K562 (cell line): Measurements from ENCODE around the gene TTC33. TPM values are rescaled to one million over a fixed set of nuclear protein-coding genes. Genes with fewer than 3 reads are reported as not detected.

Experiments used
- ATAC-seq: fragments of 200-7000 bp; cut with Tn5 transposase; 3 replicates; pipeline ENCODE4 v1.9.1; 2020; ENCODE audit warnings: moderate library complexity
- BruUV-seq: library from RNA; stranded (reverse); fragments of 400-500 nt; replicated peaks from 2 replicates; lab custom pipeline; 2021; lab: Mats Ljungman, UMichigan
- CTCF ChIA-PET: fragments of 300-600 bp; formaldehyde crosslinking; extraction: SDS; loops from one replicate; lab custom pipeline; 2021; ENCODE audit warnings: low intra/inter-chr PET ratio; lab: Yijun Ruan, JAX
- POLR2A ChIA-PET: fragments of 300-600, 350-650 bp; sonication (Branson Sonifier 250); formaldehyde crosslinking; extraction: SDS; loops from one replicate; lab custom pipeline; 2021; ENCODE audit warnings: antibody characterized with exemption, inconsistent platforms; lab: Yijun Ruan, JAX
- DNase-seq, 4 experiments: peaks; one replicate each; pipeline versions ENCODE4 v3.0.0 to v3.0.0-alpha.2; 2011 to 2018; ENCODE audit warnings: low spot score in 3 of 4, mixed read lengths in 3 of 4; ENCODE audit errors: extremely low read depth in 1 of 4
- FAIRE-seq: peaks from 2 replicates; lab custom pipeline; 2011; peaks lifted over from hg19 to GRCh38; lab: Jason Lieb, UNC
- H2AFZ ChIP-seq: 2 replicates; pipeline ENCODE4 v1.6.0; 2011; ENCODE audit warnings: low read depth, low read length, control low read depth, inconsistent platforms
- H3K27ac ChIP-seq: fragments of 200-600 bp; 3 replicates; pipeline ENCODE4 v1.8.0; 2011; ENCODE audit warnings: low read depth, mild to moderate bottlenecking, control low read depth, inconsistent platforms, low read length, moderate library complexity, mixed read lengths; ENCODE audit errors: extremely low read depth
- H3K27me3 ChIP-seq, 2 experiments: fragments of 300-600 bp in 1 of 2; 2 replicates in 1 of 2; 3 replicates in 1 of 2; pipeline versions ENCODE4 v1.6.0 to v1.8.0; 2011; ENCODE audit warnings: inconsistent platforms in 2 of 2, low read length in 2 of 2, mild to moderate bottlenecking in 1 of 2, mixed read lengths in 1 of 2, moderate library complexity in 1 of 2; ENCODE audit not compliant: control insufficient read depth in 2 of 2, insufficient read depth in 2 of 2
- H3K36me3 ChIP-seq: fragments of 300-600 bp; 3 replicates; pipeline ENCODE4 v1.8.0; 2011; ENCODE audit warnings: mild to moderate bottlenecking, low read length, inconsistent platforms; ENCODE audit not compliant: control insufficient read depth, insufficient read depth
- H3K4me1 ChIP-seq, 2 experiments: fragments of 200-600 bp in 1 of 2; replicated peaks in 1 of 2; 2 replicates in 1 of 2; 3 replicates in 1 of 2; pipeline versions ENCODE4 v1.5.1 to v1.8.0; 2011; ENCODE audit warnings: inconsistent platforms in 2 of 2, low read length in 2 of 2, mild to moderate bottlenecking in 1 of 2, mixed read lengths in 1 of 2, moderate library complexity in 1 of 2; ENCODE audit not compliant: control insufficient read depth in 2 of 2, insufficient read depth in 2 of 2
- H3K4me2 ChIP-seq: 2 replicates; pipeline ENCODE4 v1.6.1; 2011; ENCODE audit warnings: low read length, control low read depth, inconsistent platforms, mixed read lengths; ENCODE audit not compliant: insufficient read depth
- H3K4me3 ChIP-seq: fragments of 200-600 bp; sonication (generic), shearing (Covaris generic); 2 replicates; pipeline ENCODE4 v1.5.1; 2016; ENCODE audit warnings: control low read depth, inconsistent platforms
- H3K79me2 ChIP-seq: fragments of 200-600 bp; 3 replicates; pipeline ENCODE4 v1.8.0; 2011; ENCODE audit warnings: low read length, inconsistent platforms; ENCODE audit not compliant: control insufficient read depth, insufficient read depth
- H3K9ac ChIP-seq, 2 experiments: 2 replicates each; pipeline versions ENCODE4 v1.6.0 to v1.6.1; 2011; ENCODE audit warnings: low read depth in 2 of 2, low read length in 2 of 2, control low read depth in 1 of 2, inconsistent platforms in 1 of 2, mild to moderate bottlenecking in 1 of 2, mixed read lengths in 1 of 2; ENCODE audit not compliant: insufficient read depth in 1 of 2
- H3K9me1 ChIP-seq: one replicate; pipeline ENCODE4 v1.6.0; 2011; ENCODE audit warnings: inconsistent platforms, mild to moderate bottlenecking, low read length, moderate library complexity; ENCODE audit not compliant: control insufficient read depth, insufficient read depth
- H3K9me3 ChIP-seq: replicated peaks from 2 replicates; pipeline ENCODE4 v1.5.1; 2011; ENCODE audit warnings: low read depth, low read length, inconsistent platforms; ENCODE audit not compliant: control insufficient read depth, insufficient read depth
- H4K20me1 ChIP-seq: replicated peaks from 2 replicates; pipeline ENCODE4 v1.6.1; 2011; ENCODE audit warnings: low read length, inconsistent platforms, mixed read lengths; ENCODE audit not compliant: control insufficient read depth, insufficient read depth
- ARID1B ChIP-seq: fragments of 450-650 bp; IDR thresholded peaks from 2 replicates; pipeline ENCODE4 v1.6.1; 2016; ENCODE audit warnings: antibody characterized with exemption, mild to moderate bottlenecking, inconsistent platforms
- HDAC2 ChIP-seq: fragments of 450-650 bp; IDR thresholded peaks from 2 replicates; pipeline ENCODE4 v1.6.1; 2016; ENCODE audit warnings: mild to moderate bottlenecking
- IRF2 ChIP-seq: sonication (generic); formaldehyde crosslinking; IDR thresholded peaks from 2 replicates; pipeline ENCODE4 v1.8.1; 2022; ENCODE audit warnings: mild to moderate bottlenecking, missing genetic modification reagents
- LEF1 ChIP-seq: fragments of 450-650 bp; IDR thresholded peaks from 2 replicates; pipeline ENCODE4 v1.6.1; 2016; ENCODE audit warnings: mild to moderate bottlenecking
- MAFG ChIP-seq: fragments of 450-650 bp; conservative IDR thresholded peaks from 2 replicates; pipeline ENCODE4 v1.6.1; 2016; ENCODE audit warnings: missing genetic modification characterization, missing compliant biosample characterization
- NCOA4 ChIP-seq: fragments of 450-650 bp; IDR thresholded peaks from 2 replicates; pipeline ENCODE4 v1.6.1; 2018; ENCODE audit warnings: mild to moderate bottlenecking; ENCODE audit not compliant: partially characterized antibody
- NFE2 ChIP-seq: IDR thresholded peaks from 2 replicates; pipeline ENCODE4 v1.6.1; 2014; ENCODE audit warnings: antibody characterized with exemption, low read depth
- PREB ChIP-seq: sonication (generic); formaldehyde crosslinking; IDR thresholded peaks from 2 replicates; pipeline ENCODE4 v1.8.1; 2023; ENCODE audit warnings: mild to moderate bottlenecking, missing genetic modification reagents
- PTRF ChIP-seq: fragments of 450-650 bp; IDR thresholded peaks from 2 replicates; pipeline ENCODE4 v1.6.1; 2016; ENCODE audit warnings: mild to moderate bottlenecking, missing genetic modification characterization, missing compliant biosample characterization
- RFX1 ChIP-seq: fragments of 450-650 bp; IDR thresholded peaks from 2 replicates; pipeline ENCODE4 v1.6.1; 2016; ENCODE audit warnings: mild to moderate bottlenecking, moderate library complexity
- SAFB2 ChIP-seq: fragments of 200-400 bp; formaldehyde crosslinking; IDR thresholded peaks from 2 replicates; pipeline ENCODE4 v1.6.1; 2018; ENCODE audit warnings: borderline replicate concordance, low read length, low read depth, moderate library complexity; ENCODE audit not compliant: severe bottlenecking
- TAL1 ChIP-seq: fragments of 450-650 bp; IDR thresholded peaks from 2 replicates; pipeline ENCODE4 v1.6.1; 2016; ENCODE audit warnings: mild to moderate bottlenecking
- ZNF445 ChIP-seq: fragments of 250-450 bp; sonication (Bioruptor Pico); IDR thresholded peaks from 2 replicates; pipeline ENCODE4 v1.4.0; 2020; ENCODE audit warnings: low read depth, mild to moderate bottlenecking, moderate library complexity
- ZNF561 ChIP-seq: fragments of 450-650 bp; formaldehyde crosslinking; conservative IDR thresholded peaks from 2 replicates; pipeline ENCODE4 v1.4.0; 2020; ENCODE audit warnings: mild to moderate bottlenecking, moderate library complexity
- ZNF780A ChIP-seq: fragments of 250-450 bp; sonication (Bioruptor Pico); IDR thresholded peaks from 2 replicates; pipeline ENCODE4 v1.5.0; 2021; ENCODE audit warnings: mild to moderate bottlenecking
- in situ Hi-C: fragments of 300-500 bp; cut with MboI; formaldehyde crosslinking; loops from 4 replicates; pipeline ENCODE4 v1.15.0; 2018; ENCODE audit warnings: inconsistent platforms, mixed read lengths
- intact Hi-C: fragments of 100-400 bp; cut with micrococcal nuclease; formaldehyde crosslinking; loops from 2 replicates; pipeline ENCODE4 v1.14.2; 2022
- polyA plus RNA-seq, 8 experiments: library from polyadenylated mRNA; depleted of rRNA in 4 of 8; stranded (reverse) in 5 of 8; unstranded in 3 of 8; fragments of >200 nt; fragmentation: Nextera tagmentation in 2 of 8; fragmentation: Illumina TruSeq in 1 of 8; extraction: Ambion mirVana in 2 of 8; extraction: Trizol in 1 of 8; gene quantifications; 2 replicates each; pipeline versions ENCODE4 v1.2.1 to v1.2.3, GENCODE V29; 2011 to 2014; ENCODE audit warnings: inconsistent platforms in 1 of 8, missing spikeins in 1 of 8
- total RNA-seq, 7 experiments: library from RNA; depleted of rRNA in 6 of 7; stranded (reverse); fragments of >200 nt in 6 of 7; fragmentation: Illumina TruSeq in 2 of 7; extraction: Trizol in 2 of 7; gene quantifications; 2 replicates each; pipeline versions ENCODE4 v1.2.1 to v1.2.3, GENCODE V29; 2011 to 2021; ENCODE audit warnings: low replicate concordance in 1 of 7
- TF ChIP-seq, protein P1 (sequence below), 2 experiments: IDR thresholded peaks; 2 replicates each; pipeline ENCODE4 v1.6.1; 2012; ENCODE audit warnings: improper control_type of control experiment in 2 of 2, low read depth in 2 of 2, low read length in 2 of 2, borderline replicate concordance in 1 of 2
- TF ChIP-seq, protein P2 (sequence below): IDR thresholded peaks from 2 replicates; pipeline ENCODE4 v1.6.1; 2012; ENCODE audit warnings: low read depth, low read length, improper control_type of control experiment, borderline replicate concordance

Gene TTC33
- total and polyA plus RNA-seq, 9 of the 15 experiments (the other 6 are each of a cell fraction or from before 2014, with no cell fraction given) = 11.5 to 24.9 (median 21.1) TPM

- Histone ChIP-seq H3K4me2 (no peak overlapping the region), H3K9me3 (no peaks in the 10 kb centered on the region), H3K4me3 (no peak overlapping the region), H2AFZ (no peak overlapping the region), H3K36me3 (no peaks in the 10 kb centered on the region), H3K9me1 (no peaks in the 10 kb centered on the region), H3K27me3 (no peaks in the 10 kb centered on the region), H3K27ac (no peak overlapping the region), H4K20me1 (no peaks in the 10 kb centered on the region), H3K79me2 (no peaks in the 10 kb centered on the region), H3K4me1 (no peaks in the 10 kb centered on the region), H3K9ac (no peak overlapping the region)
- ChIA-PET POLR2A (no interaction called here), CTCF (interaction anchor here (0.6 kb wide), 1 partner anchor 919 kb away, joined by 3 read pairs; no protein-coding TSS in a partner anchor)
- in situ Hi-C loops (no loop called here), intact Hi-C loops (no loop called here)
- no peak for ATAC-seq
- DNase-seq = no peak
- FAIRE-seq = no peak
- no TSS peak for BruUV-seq
- TF ChIP-seq NFE2 (no peak), RFX1 (no peak), ZNF561 (CRISPR knock-in tag) (no peak), ZNF445 (CRISPR knock-in tag) (no peak), PREB (CRISPR knock-in tag) (no peak), HDAC2 (no peak), NCOA4 (no peak), MAFG (tag) (no peak), TAL1 (no peak), SAFB2 (no peak), ARID1B (no peak), IRF2 (no peak), PTRF (no peak), ZNF780A (CRISPR knock-in tag) (no peak), LEF1 (no peak)
- TF ChIP-seq, protein P1, sequence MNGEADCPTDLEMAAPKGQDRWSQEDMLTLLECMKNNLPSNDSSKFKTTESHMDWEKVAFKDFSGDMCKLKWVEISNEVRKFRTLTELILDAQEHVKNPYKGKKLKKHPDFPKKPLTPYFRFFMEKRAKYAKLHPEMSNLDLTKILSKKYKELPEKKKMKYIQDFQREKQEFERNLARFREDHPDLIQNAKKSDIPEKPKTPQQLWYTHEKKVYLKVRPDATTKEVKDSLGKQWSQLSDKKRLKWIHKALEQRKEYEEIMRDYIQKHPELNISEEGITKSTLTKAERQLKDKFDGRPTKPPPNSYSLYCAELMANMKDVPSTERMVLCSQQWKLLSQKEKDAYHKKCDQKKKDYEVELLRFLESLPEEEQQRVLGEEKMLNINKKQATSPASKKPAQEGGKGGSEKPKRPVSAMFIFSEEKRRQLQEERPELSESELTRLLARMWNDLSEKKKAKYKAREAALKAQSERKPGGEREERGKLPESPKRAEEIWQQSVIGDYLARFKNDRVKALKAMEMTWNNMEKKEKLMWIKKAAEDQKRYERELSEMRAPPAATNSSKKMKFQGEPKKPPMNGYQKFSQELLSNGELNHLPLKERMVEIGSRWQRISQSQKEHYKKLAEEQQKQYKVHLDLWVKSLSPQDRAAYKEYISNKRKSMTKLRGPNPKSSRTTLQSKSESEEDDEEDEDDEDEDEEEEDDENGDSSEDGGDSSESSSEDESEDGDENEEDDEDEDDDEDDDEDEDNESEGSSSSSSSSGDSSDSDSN (IDR thresholded peaks at IDR 0.05; ENCODE audit: borderline replicate concordance in 1 of 2, low read depth in 2 of 2, low read length in 2 of 2) = no peak
- TF ChIP-seq, protein P2, sequence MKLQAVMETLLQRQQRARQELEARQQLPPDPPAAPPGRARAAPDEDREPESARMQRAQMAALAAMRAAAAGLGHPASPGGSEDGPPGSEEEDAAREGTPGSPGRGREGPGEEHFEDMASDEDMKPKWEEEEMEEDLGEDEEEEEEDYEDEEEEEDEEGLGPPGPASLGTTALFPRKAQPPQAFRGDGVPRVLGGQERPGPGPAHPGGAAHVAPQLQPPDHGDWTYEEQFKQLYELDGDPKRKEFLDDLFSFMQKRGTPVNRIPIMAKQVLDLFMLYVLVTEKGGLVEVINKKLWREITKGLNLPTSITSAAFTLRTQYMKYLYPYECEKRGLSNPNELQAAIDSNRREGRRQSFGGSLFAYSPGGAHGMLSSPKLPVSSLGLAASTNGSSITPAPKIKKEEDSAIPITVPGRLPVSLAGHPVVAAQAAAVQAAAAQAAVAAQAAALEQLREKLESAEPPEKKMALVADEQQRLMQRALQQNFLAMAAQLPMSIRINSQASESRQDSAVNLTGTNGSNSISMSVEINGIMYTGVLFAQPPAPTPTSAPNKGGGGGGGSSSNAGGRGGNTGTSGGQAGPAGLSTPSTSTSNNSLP = no peak
These were observed 154.4 kb downstream of the TTC33 start for GRCh38 chr5:40601198-40601868.
